CD4-positive, CD25-positive, alpha-beta regulatory T cell (primary cell): ENCODE measurements around the gene ANXA2. TPM values are rescaled to one million over a fixed set of nuclear protein-coding genes. Genes with fewer than 3 reads are reported as not detected.
"Not testable (repeated sequence)": the region's sequence is repeated elsewhere in the genome, so short reads cannot be mapped to it uniquely, and the experiment has no call there.

Experiments
- ATAC-seq, 2 donors: fragments of 150-1000 bp; cut with Tn5 transposase; one replicate each; pipeline ENCODE4 v1.10.0; 2021; ENCODE audit warnings: low read depth in 2 of 2, moderate number of reproducible peaks in 2 of 2, moderate library complexity in 1 of 2
- DNase-seq, 3 donors: peaks; one replicate each; pipeline versions ENCODE4 v3.0.0 to v3.0.0-alpha.2; 2012 to 2022; ENCODE audit warnings: mixed read lengths in 1 of 3
- H3K27ac ChIP-seq: one replicate; pipeline ENCODE4 v1.7.0; 2013; ENCODE audit warnings: mild to moderate bottlenecking, low read length; ENCODE audit not compliant: insufficient read depth, poor library complexity, severe bottlenecking
- H3K27me3 ChIP-seq: one replicate; pipeline ENCODE4 v1.7.0; 2013; ENCODE audit warnings: low read length; ENCODE audit not compliant: control insufficient read depth, insufficient read depth
- H3K36me3 ChIP-seq: one replicate; pipeline ENCODE4 v1.7.0; 2013; ENCODE audit warnings: mild to moderate bottlenecking, low read length, moderate library complexity; ENCODE audit not compliant: control insufficient read depth, insufficient read depth
- H3K4me1 ChIP-seq: 2 replicates; pipeline ENCODE4 v1.7.0; 2013; ENCODE audit warnings: mild to moderate bottlenecking, low read length; ENCODE audit not compliant: insufficient read depth, control insufficient read depth, poor library complexity, severe bottlenecking
- H3K4me3 ChIP-seq: one replicate; pipeline ENCODE4 v1.7.0; 2013; ENCODE audit warnings: low read depth, mild to moderate bottlenecking, low read length, moderate library complexity
- H3K9me3 ChIP-seq, 2 experiments: 1 replicate in 1 of 2; 2 replicates in 1 of 2; pipeline ENCODE4 v1.7.0; 2013; ENCODE audit warnings: low read length in 2 of 2, mild to moderate bottlenecking in 1 of 2, moderate library complexity in 1 of 2; ENCODE audit not compliant: control insufficient read depth in 2 of 2
- H3K27ac Mint-ChIP-seq, 3 donors: one replicate each; pipeline ENCODE4 v1.8.0; 2020 to 2022; ENCODE audit warnings: mild to moderate bottlenecking in 3 of 3, mixed read lengths in 3 of 3, moderate library complexity in 2 of 3
- H3K27me3 Mint-ChIP-seq: one replicate; pipeline ENCODE4 v1.8.0; 2022; ENCODE audit warnings: mild to moderate bottlenecking, mixed read lengths
- H3K36me3 Mint-ChIP-seq: one replicate; pipeline ENCODE4 v1.8.0; 2020; ENCODE audit warnings: mixed read lengths
- H3K4me1 Mint-ChIP-seq, 4 donors: one replicate each; pipeline ENCODE4 v1.8.0; 2020 to 2022; ENCODE audit warnings: mixed read lengths in 4 of 4, mild to moderate bottlenecking in 1 of 4
- H3K4me3 Mint-ChIP-seq, 4 donors: one replicate each; pipeline ENCODE4 v1.8.0; 2020 to 2022; ENCODE audit warnings: mild to moderate bottlenecking in 4 of 4, mixed read lengths in 4 of 4, moderate library complexity in 3 of 4
- H3K9me3 Mint-ChIP-seq, 7 donors: one replicate each; pipeline ENCODE4 v1.8.0; 2020 to 2022; ENCODE audit warnings: mixed read lengths in 7 of 7, mild to moderate bottlenecking in 3 of 7, moderate library complexity in 2 of 7
- polyA plus RNA-seq, 4 donors: library from polyadenylated mRNA; unstranded; fragments of 300-500 nt; fragmentation: Illumina TruSeq; gene quantifications; one replicate each; pipeline ENCODE4 v1.2.3, GENCODE V29; 2021
- total RNA-seq: library from RNA; stranded (reverse); gene quantifications from one replicate; pipeline ENCODE4 v1.2.3, GENCODE V29; 2022

The ANXA2 gene
- total and polyA plus RNA-seq, 5 donors from 2014 or later: 261 to 1,236 (median 706) TPM

DNA sequence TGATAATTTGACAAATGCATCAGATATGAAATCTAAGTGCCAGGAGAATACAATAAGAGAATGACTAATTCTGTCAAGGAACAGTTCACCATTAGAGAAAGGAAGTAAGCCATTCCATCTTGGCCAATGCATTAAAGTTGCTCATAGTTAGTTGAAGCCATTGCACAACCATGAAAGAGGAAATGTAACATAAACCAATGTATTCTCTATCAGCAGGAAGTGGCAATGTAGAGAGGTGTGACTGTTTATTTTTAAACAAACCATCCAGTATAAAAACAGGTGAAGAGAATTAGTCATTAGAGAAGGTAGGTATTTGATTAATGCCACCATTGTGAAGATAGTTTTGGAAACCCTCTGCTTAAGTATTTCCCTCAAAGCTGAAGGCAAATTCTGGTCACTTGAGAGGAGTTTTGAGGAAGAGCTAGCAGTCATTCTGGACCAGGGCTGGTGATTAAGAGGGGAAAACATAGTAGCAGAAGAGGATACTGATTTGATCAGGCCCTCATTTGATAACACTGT lies 10.7 kb upstream of the ANXA2 start:
- H3K36me3 Mint-ChIP-seq: no peaks in the 10 kb centered on the region
- H3K9me3 Mint-ChIP-seq: no peaks in the 10 kb centered on the region
- H3K27ac Mint-ChIP-seq: peak overlapping the region; percentile 24 to 70 (median 30)
- peak overlapping the region; percentile 58 for H3K4me3 ChIP-seq
- no peaks in the 10 kb centered on the region for H3K36me3 ChIP-seq
- H3K4me1 ChIP-seq: peaks cover 13% of the 10 kb centered on the region
- no peaks in the 10 kb centered on the region for H3K27me3 ChIP-seq
- H3K9me3 ChIP-seq: no peaks in the 10 kb centered on the region
- H3K27me3 Mint-ChIP-seq: peaks cover 4% of the 10 kb centered on the region
- DNase-seq (peak in 2 of 3 donors; percentile 40 to 69), ATAC-seq (peak; percentile 91 to 94)
- H3K4me1 Mint-ChIP-seq: peaks cover 8 to 22% (median 10%) of the 10 kb centered on the region in 4 donors
- peak overlapping the region in 3 of 4 donors; percentile 5 to 36 (median 6) for H3K4me3 Mint-ChIP-seq
- peak overlapping the region; percentile 20 for H3K27ac ChIP-seq

DNA sequence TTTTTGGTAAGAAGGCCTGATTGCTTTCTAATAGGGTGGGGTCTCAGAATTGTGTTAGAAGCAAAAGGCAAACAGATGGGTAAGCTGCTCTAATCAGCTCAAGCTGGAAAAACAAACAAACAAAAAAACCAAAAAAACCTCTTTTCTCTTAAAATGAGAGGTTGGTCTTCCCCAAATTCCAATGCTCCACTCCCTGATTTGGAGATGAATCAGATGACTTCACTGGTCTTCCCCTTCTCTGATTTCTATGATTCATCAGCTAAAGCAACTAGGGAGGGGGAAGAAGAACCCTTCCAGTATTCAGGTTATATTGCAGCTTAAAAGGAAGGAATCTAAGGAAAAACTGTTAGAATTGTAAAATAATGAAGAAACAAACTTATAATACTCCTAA lies 9.6 kb upstream of the ANXA2 start:
- H3K4me1 Mint-ChIP-seq: peaks cover 8 to 22% (median 10%) of the 10 kb centered on the region in 4 donors
- H3K36me3 Mint-ChIP-seq: no peaks in the 10 kb centered on the region
- no peak for DNase-seq

DNA sequence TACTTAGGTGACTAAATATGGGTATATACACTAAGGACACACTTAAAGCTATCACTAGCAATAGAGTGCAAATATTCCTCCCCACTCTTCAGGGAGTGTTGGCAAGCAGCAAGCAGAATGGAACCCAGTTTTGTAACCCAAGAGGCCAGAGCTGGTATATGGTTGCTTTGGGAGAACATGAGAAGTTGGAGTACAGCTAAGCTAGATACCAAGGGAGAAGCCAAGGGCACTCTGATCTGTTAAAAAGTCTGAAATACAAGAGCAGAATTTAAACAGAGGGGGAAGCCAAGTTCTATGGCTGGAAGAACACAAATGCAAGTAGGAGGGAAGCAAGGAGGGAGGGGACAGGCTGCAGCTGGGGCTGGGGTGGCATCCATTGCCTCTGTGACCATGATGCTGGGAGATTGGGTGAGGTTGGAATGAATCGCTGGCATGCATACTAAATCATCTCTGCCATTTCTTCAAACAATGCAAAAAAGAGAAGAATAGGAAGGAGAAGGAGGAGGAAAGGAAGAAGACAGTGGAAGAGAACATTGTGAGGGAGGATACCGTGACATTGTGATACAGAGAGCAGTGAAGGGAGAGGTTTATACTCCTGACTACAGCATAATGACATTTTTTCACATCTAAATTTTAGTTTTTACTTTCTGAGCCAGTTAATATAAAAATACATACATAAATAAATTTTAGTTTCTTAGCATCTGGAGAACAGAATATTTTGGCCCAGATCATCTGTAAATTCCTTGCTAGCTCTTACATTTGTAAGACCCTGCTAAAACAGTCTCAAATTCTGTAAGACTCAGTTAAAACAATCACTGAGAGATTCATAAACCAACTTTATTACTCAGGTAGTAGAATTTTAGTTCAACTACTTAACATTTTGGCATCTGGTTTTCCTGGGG lies 9.0 kb upstream of the ANXA2 start:
- Histone ChIP-seq H3K36me3 (no peaks in the 10 kb centered on the region), H3K27me3 (no peaks in the 10 kb centered on the region), H3K4me1 (peaks cover 13% of the 10 kb centered on the region), H3K9me3 (no peaks in the 10 kb centered on the region), H3K27ac (no peak overlapping the region), H3K4me3 (no peak overlapping the region)
- ATAC-seq: no peak
- Mint-ChIP-seq H3K4me3 (peak overlapping the region in 1 of 4 donors; percentile 38), H3K4me1 (peaks cover 8 to 22% (median 10%) of the 10 kb centered on the region in 4 donors), H3K9me3 (no peaks in the 10 kb centered on the region), H3K36me3 (no peaks in the 10 kb centered on the region), H3K27ac (no peak overlapping the region), H3K27me3 (peaks cover 4% of the 10 kb centered on the region)
- no peak for DNase-seq

More for the DNA sequence above, 9.6 kb upstream of the ANXA2 start:
- Histone ChIP-seq H3K27me3 (no peaks in the 10 kb centered on the region), H3K4me1 (peaks cover 13% of the 10 kb centered on the region), H3K9me3 (no peaks in the 10 kb centered on the region), H3K36me3 (no peaks in the 10 kb centered on the region), H3K4me3 (no peak overlapping the region), H3K27ac (no peak overlapping the region)
- H3K9me3 Mint-ChIP-seq: no peaks in the 10 kb centered on the region
- H3K4me3 Mint-ChIP-seq: no peak overlapping the region
- no peak overlapping the region for H3K27ac Mint-ChIP-seq
- no peak for ATAC-seq
- H3K27me3 Mint-ChIP-seq: peaks cover 4% of the 10 kb centered on the region

DNA sequence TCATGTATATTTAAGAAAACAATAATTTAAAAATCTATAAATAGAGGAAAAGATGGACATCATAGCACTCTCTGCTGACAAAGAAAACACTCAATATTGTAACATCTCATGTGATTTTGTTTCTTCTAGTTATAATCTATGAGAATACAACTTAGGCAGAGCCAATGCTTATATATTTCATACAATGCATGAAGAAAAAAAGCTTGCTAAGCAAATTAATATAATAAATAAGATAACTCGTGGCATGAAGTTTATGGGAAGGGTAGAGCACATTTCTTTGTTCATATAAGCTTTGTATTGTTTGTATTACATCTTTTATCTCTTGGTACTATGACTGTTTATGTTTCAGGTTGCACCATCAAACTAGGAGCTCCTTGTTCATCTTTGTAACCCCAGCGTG lies 7.6 kb upstream of the ANXA2 start:
- H3K4me1 ChIP-seq: peaks cover 13% of the 10 kb centered on the region
- no peak overlapping the region for H3K4me3 ChIP-seq
- no peak overlapping the region for H3K27ac ChIP-seq
- H3K27ac Mint-ChIP-seq: no peak overlapping the region
- H3K9me3 ChIP-seq: no peaks in the 10 kb centered on the region
- no peaks in the 10 kb centered on the region for H3K36me3 Mint-ChIP-seq
- H3K4me1 Mint-ChIP-seq: peaks cover 8 to 22% (median 10%) of the 10 kb centered on the region in 4 donors
- H3K9me3 Mint-ChIP-seq: no peaks in the 10 kb centered on the region
- no peaks in the 10 kb centered on the region for H3K36me3 ChIP-seq
- H3K4me3 Mint-ChIP-seq: no peak overlapping the region
- H3K27me3 Mint-ChIP-seq: peaks cover 4% of the 10 kb centered on the region
- H3K27me3 ChIP-seq: no peaks in the 10 kb centered on the region
- no peak for ATAC-seq
- DNase-seq: no peak

DNA sequence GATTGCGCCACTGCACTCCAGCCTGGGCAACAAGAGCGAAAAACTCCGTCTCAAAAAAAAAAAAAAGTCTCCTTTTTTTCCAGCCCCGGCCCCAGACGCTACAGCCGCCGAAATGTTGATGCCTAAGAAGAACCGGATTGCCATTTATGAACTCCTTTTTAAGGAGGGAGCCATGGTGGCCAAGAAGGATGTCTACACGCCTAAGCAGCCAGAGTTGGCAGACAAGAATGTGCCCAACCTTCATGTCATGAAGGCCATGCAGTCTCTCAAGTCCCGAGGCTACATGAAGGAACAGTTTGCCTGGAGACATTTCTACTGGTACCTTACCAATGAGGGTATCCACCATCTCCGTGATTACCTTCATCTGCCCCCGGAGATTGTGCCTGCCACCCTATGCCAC lies 6.6 kb upstream of the ANXA2 start:
- not testable (repeated sequence) for H3K36me3 Mint-ChIP-seq, H3K27me3 ChIP-seq, H3K4me3 ChIP-seq, H3K36me3 ChIP-seq, H3K27ac ChIP-seq, H3K9me3 ChIP-seq, H3K9me3 Mint-ChIP-seq, ATAC-seq, DNase-seq, H3K27me3 Mint-ChIP-seq
- H3K4me3 Mint-ChIP-seq: peak overlapping the region in 1 of 4 donors; percentile 61
- peaks cover 13% of the 10 kb centered on the region for H3K4me1 ChIP-seq
- H3K27ac Mint-ChIP-seq: peak overlapping the region in 1 of 3 donors; percentile 80
- H3K4me1 Mint-ChIP-seq: peaks cover 12 to 27% (median 14%) of the 10 kb centered on the region in 4 donors

DNA sequence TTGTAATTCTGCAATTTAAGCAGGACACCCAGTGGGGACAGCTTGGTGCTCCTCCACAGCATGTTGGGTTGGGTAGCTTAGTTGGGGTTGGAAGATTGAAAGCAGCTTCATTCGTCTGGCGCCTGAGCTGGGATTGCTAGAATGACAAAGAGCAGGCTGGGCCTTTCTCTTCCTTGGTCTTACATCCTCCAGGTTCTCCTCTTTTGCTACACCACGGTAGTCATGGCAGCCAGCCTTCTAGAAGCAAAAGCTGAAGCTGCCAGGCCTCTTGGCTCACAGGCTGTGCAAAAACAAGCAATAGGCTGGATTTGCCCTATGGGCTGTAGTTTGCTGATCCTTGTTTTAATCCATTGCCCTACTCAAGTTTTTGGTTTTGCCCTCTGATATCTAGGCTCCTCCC lies 3.2 kb upstream of the ANXA2 start:
- H3K4me3 ChIP-seq: no peak overlapping the region
- Mint-ChIP-seq H3K4me1 (peaks cover 16 to 28% (median 19%) of the 10 kb centered on the region in 4 donors), H3K27me3 (peaks cover 4% of the 10 kb centered on the region), H3K27ac (no peak overlapping the region), H3K36me3 (no peaks in the 10 kb centered on the region), H3K4me3 (peak overlapping the region in 2 of 4 donors; percentile 75 to 98), H3K9me3 (peaks cover 0 to 8% (median 0%) of the 10 kb centered on the region in 7 donors)
- H3K4me1 ChIP-seq: peaks cover 23% of the 10 kb centered on the region
- no peaks in the 10 kb centered on the region for H3K9me3 ChIP-seq
- DNase-seq: no peak
- H3K27me3 ChIP-seq: no peaks in the 10 kb centered on the region
- ATAC-seq: no peak
- H3K36me3 ChIP-seq: peaks cover 3% of the 10 kb centered on the region
- H3K27ac ChIP-seq: no peak overlapping the region

DNA sequence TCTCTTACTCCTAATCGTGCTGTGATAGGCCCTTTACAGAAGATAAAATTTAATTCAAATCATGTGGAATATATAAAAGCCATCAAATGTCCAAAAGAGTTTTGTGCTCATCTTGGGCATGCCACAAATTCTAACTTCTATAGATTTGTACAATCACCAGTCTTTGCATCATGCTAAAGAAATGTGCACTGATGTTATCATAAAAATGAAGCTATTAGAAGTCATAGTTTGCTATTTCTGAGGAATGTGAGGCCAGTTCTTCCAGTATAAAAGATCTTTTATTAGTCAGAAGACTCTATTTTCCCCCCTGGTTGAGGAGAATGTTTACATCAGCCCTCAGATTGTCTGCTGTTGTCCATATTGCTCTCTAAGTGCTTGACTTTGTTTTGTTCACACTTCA lies 2.1 kb upstream of the ANXA2 start:
- Histone ChIP-seq H3K27ac (peak overlapping the region; percentile 6), H3K4me3 (no peak overlapping the region), H3K9me3 (no peaks in the 10 kb centered on the region), H3K4me1 (peaks cover 33% of the 10 kb centered on the region), H3K36me3 (peaks cover 4% of the 10 kb centered on the region), H3K27me3 (no peaks in the 10 kb centered on the region)
- Mint-ChIP-seq H3K36me3 (peaks cover 6% of the 10 kb centered on the region), H3K27ac (peak overlapping the region; percentile 26 to 95 (median 43)), H3K4me3 (peak overlapping the region; percentile 89 to 98 (median 94)), H3K4me1 (peaks cover 16 to 38% (median 28%) of the 10 kb centered on the region in 4 donors), H3K27me3 (peaks cover 4% of the 10 kb centered on the region), H3K9me3 (peaks cover 0 to 8% (median 0%) of the 10 kb centered on the region in 7 donors)
- DNase-seq (no peak), ATAC-seq (no peak)
